Nephron (organoid): ENCODE results near the gene KCNT2.

Source experiments
- H3K27ac Mint-ChIP-seq, 3 experiments: 2 replicates each; pipeline ENCODE4 v1.8.0; 2020; ENCODE audit warnings: mixed read lengths in 3 of 3, mild to moderate bottlenecking in 2 of 3, moderate library complexity in 1 of 3
- H3K27me3 Mint-ChIP-seq: 2 replicates; pipeline ENCODE4 v1.8.0; 2021; ENCODE audit warnings: low read depth, mild to moderate bottlenecking, moderate library complexity, mixed read lengths
- H3K36me3 Mint-ChIP-seq: 2 replicates; pipeline ENCODE4 v1.8.0; 2020; ENCODE audit warnings: low read depth, mixed read lengths
- H3K4me1 Mint-ChIP-seq: 2 replicates; pipeline ENCODE4 v1.8.0; 2020; ENCODE audit warnings: mixed read lengths
- H3K4me3 Mint-ChIP-seq, 3 experiments: 2 replicates each; pipeline ENCODE4 v1.8.0; 2020; ENCODE audit warnings: mild to moderate bottlenecking in 3 of 3, mixed read lengths in 3 of 3, moderate library complexity in 2 of 3
- H3K9me3 Mint-ChIP-seq: 2 replicates; pipeline ENCODE4 v1.8.0; 2020; ENCODE audit warnings: mixed read lengths
- TF ChIP-seq, protein P1 (sequence below), 3 experiments: fragments of 200-600 bp; sonication (generic); IDR thresholded peaks; one replicate each; pipeline ENCODE4 v1.5.0; 2021; ENCODE audit warnings: antibody characterized with exemption in 3 of 3; ENCODE audit not compliant: unreplicated experiment in 3 of 3

Gene KCNT2

DNA sequence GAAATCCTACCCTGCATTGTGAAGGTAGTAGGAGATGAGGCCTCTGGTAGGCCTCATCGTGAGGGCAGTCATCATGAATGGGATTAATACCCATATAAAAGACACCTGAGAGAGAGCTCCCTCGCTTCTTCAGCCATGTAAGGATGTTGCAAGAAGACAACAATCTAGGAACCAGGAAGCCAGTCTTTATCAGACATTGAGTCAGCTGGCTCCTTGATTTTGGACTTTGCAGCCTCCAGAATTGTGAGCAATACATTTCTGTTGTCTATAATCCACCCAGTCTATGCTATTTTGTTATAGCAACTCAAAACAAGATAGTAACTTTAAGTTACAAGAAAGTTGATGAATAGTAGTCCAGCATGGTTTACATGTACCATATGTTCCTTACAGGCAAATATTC is 208.5 kb downstream of the KCNT2 start:
- TF ChIP-seq, protein P1, sequence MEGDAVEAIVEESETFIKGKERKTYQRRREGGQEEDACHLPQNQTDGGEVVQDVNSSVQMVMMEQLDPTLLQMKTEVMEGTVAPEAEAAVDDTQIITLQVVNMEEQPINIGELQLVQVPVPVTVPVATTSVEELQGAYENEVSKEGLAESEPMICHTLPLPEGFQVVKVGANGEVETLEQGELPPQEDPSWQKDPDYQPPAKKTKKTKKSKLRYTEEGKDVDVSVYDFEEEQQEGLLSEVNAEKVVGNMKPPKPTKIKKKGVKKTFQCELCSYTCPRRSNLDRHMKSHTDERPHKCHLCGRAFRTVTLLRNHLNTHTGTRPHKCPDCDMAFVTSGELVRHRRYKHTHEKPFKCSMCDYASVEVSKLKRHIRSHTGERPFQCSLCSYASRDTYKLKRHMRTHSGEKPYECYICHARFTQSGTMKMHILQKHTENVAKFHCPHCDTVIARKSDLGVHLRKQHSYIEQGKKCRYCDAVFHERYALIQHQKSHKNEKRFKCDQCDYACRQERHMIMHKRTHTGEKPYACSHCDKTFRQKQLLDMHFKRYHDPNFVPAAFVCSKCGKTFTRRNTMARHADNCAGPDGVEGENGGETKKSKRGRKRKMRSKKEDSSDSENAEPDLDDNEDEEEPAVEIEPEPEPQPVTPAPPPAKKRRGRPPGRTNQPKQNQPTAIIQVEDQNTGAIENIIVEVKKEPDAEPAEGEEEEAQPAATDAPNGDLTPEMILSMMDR (IDR thresholded peaks at IDR 0.05; ENCODE audit: unreplicated experiment in 3 of 3) = no peak
- H3K9me3 Mint-ChIP-seq = no peaks in the 10 kb centered on the region
- H3K27me3 Mint-ChIP-seq = no peaks in the 10 kb centered on the region
- no peaks in the 10 kb centered on the region for H3K36me3 Mint-ChIP-seq
- H3K4me3 Mint-ChIP-seq = no peak overlapping the region
- no peaks in the 10 kb centered on the region for H3K4me1 Mint-ChIP-seq
- H3K27ac Mint-ChIP-seq = no peak overlapping the region

DNA sequence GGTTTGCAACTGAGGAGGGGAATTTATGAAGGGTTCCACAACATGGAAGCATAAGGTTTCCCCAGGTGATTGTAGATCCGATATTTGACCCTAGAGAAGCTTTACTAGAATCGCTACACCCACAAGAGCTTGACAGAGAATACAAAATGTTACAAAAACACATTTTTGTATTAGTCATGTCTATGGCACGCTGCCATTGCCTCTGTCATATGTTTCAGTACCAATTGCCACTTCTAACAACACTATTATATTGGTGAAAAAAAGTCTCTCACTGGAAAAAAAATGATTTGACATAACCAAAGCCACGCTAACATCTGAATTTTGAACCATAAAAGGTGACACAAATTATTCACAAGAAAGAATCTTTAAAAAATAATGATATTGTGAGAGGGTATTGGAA is 214.5 kb downstream of the KCNT2 start:
- Mint-ChIP-seq H3K36me3 (peaks cover 7% of the 10 kb centered on the region), H3K9me3 (no peaks in the 10 kb centered on the region), H3K4me1 (no peaks in the 10 kb centered on the region), H3K27ac (no peak overlapping the region), H3K4me3 (no peak overlapping the region), H3K27me3 (no peaks in the 10 kb centered on the region)
- TF ChIP-seq, protein P1 (IDR thresholded peaks at IDR 0.05; ENCODE audit: unreplicated experiment in 3 of 3) = no peak

DNA sequence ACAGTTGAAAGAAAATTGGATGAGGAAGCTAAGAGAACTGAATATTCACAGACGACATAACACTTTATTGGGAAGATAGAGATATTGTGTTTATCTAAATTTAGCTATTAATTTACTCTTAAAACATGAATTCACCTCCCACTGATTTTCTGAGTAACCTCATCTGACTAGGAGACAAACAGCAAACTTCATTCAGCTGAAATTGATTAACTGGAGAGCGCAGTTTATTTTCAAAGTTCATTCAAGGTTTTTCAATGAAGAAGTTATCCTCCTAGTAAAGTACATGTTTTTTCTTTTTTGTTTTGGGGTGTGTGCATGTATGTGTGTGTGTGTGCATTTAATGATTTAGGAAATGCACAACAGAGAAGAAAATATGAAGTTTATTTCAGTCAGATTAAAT is 215.0 kb downstream of the KCNT2 start:
- peak overlapping the region in 1 of 3 experiments; percentile 57 for H3K27ac Mint-ChIP-seq
- TF ChIP-seq, protein P1 (IDR thresholded peaks at IDR 0.05; ENCODE audit: unreplicated experiment in 3 of 3) = no peak
- no peak overlapping the region for H3K4me3 Mint-ChIP-seq
- no peaks in the 10 kb centered on the region for H3K4me1 Mint-ChIP-seq
- peaks cover 7% of the 10 kb centered on the region for H3K36me3 Mint-ChIP-seq
- no peaks in the 10 kb centered on the region for H3K27me3 Mint-ChIP-seq
- no peaks in the 10 kb centered on the region for H3K9me3 Mint-ChIP-seq

DNA sequence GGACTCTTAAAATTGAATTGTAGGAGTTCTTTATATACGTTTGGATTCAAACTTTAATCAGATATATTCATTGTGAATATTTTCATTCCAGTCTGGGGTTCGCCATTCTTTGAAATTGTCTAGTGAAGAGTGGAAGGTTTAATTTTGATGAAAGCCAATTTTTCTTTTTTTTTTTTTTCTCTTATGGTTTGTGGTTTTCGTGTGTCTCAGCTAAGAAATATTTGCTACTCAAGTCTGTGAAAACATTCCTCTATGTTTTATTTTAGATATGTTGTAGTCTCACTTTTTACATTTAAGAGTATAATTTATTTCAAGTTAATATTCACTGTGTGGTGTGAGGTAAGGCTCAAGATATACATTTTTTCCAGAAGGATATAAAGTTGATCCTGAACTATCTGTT is 220.5 kb downstream of the KCNT2 start:
- H3K27me3 Mint-ChIP-seq = no peaks in the 10 kb centered on the region

DNA sequence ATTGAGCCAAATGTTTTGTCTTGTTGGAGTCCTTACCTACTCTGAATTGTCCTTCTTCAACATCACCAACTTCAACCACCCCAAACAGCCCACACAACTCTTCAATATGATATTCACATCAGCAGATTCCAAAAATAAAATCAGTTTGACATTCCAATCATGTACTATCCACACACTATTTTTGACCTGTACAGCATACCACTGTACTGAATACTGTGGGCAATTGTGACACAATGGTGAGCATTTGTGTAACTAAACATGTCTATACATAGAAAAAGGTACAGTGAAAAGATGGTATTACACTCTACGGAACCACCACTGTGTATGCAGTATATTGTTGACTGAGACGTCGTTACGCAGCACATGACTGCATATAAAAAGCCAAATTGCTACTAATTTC is 223.1 kb downstream of the KCNT2 start:
- no peaks in the 10 kb centered on the region for H3K9me3 Mint-ChIP-seq
- H3K4me3 Mint-ChIP-seq = no peak overlapping the region
- peaks cover 5% of the 10 kb centered on the region for H3K4me1 Mint-ChIP-seq
- TF ChIP-seq, protein P1 (IDR thresholded peaks at IDR 0.05; ENCODE audit: unreplicated experiment in 3 of 3) = no peak
- H3K27me3 Mint-ChIP-seq = no peaks in the 10 kb centered on the region
- H3K36me3 Mint-ChIP-seq = peaks cover 3% of the 10 kb centered on the region
- H3K27ac Mint-ChIP-seq = no peak overlapping the region

More for the DNA sequence above, 220.5 kb downstream of the KCNT2 start:
- TF ChIP-seq, protein P1 (IDR thresholded peaks at IDR 0.05; ENCODE audit: unreplicated experiment in 3 of 3) = no peak
- H3K9me3 Mint-ChIP-seq = no peaks in the 10 kb centered on the region
- H3K4me3 Mint-ChIP-seq = no peak overlapping the region
- H3K36me3 Mint-ChIP-seq = peaks cover 3% of the 10 kb centered on the region
- no peak overlapping the region for H3K27ac Mint-ChIP-seq
- no peaks in the 10 kb centered on the region for H3K4me1 Mint-ChIP-seq

DNA sequence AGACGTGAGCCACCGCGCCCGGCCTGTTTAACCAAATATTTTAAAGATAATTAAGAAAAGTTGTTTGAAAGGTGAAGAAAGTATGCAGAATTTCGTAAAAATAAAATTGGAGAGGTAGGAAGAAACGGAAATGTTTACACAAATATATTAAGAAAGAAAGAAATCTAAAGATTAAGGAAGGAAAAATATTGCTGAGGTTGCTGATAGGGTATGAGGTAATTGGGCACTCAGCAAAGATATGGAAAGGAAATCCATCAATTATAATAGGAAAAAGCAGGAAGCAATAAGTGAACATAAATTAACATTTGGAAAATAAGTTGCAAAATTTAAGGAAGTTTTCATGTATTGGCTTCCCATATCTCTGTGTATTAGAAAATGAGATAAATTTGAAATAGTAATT is 225.9 kb downstream of the KCNT2 start:
- TF ChIP-seq, protein P1 (IDR thresholded peaks at IDR 0.05; ENCODE audit: unreplicated experiment in 3 of 3) = no peak
- Mint-ChIP-seq H3K27me3 (no peaks in the 10 kb centered on the region), H3K36me3 (no peaks in the 10 kb centered on the region), H3K4me1 (peaks cover 5% of the 10 kb centered on the region), H3K4me3 (no peak overlapping the region), H3K27ac (no peak overlapping the region), H3K9me3 (no peaks in the 10 kb centered on the region)
